Omental fat pad (tissue), 4 donors: ENCODE data around the gene AGBL4. TPM values are rescaled to one million over a fixed set of nuclear protein-coding genes. Genes with fewer than 3 reads are reported as not detected.

Experiments used
- ATAC-seq: fragments of 150-250 bp; one replicate; pipeline ENCODE4 v1.9.1; 2016; ENCODE audit warnings: mild to moderate bottlenecking, moderate library complexity; ENCODE audit not compliant: low FRiP score
- DNase-seq: peaks from one replicate; pipeline ENCODE4 v3.0.0-alpha.2; 2019; ENCODE audit warnings: low spot score
- CTCF ChIP-seq, 3 donors: fragments of 450-650 bp; IDR thresholded peaks; one replicate each; pipeline ENCODE4 v1.5.1; 2016 to 2017; ENCODE audit warnings: antibody characterized with exemption in 3 of 3, mild to moderate bottlenecking in 3 of 3, moderate library complexity in 2 of 3
- total RNA-seq, 4 donors: library from RNA; depleted of rRNA; stranded (reverse); fragments of >200 nt; gene quantifications; one replicate each; pipeline ENCODE4 v1.1.0, GENCODE V29; 2016

The AGBL4 gene
- total RNA-seq, 4 donors from 2014 or later = 0.31 to 1.1 (median 0.50) TPM

GRCh38 chr1:48743480-48743879, 1280.3 kb downstream of the AGBL4 start:
- no peak for DNase-seq
- ATAC-seq = no peak
- TF ChIP-seq CTCF (IDR thresholded peaks at IDR 0.05) = no peak

DNA sequence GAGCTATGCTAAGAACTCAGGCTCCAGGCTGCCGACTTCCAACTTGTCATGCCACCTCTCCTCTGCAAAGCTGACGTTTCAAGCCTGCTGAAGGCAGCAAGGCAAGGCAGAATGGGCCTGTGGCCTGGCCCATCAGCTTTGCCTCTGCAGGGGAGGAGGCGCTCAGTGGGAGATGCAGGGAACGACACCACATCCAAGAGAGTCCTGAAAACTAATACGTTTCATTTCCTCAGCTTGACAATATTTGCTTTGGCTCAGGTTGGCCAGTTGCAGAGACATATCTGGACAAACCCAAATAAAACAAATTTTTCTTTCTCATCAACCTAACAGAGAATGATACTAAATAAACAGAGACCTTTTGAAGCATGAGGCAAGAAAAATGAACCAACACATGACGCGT, 1282.4 kb downstream of the AGBL4 start:
- no peak for DNase-seq

GRCh38 chr1:48740621-48741020, 1283.1 kb downstream of the AGBL4 start:
- no peak for TF ChIP-seq CTCF (IDR thresholded peaks at IDR 0.05)
- ATAC-seq (no peak), DNase-seq (no peak)

More for the DNA sequence above, 1282.4 kb downstream of the AGBL4 start:
- no peak for ATAC-seq
- no peak for TF ChIP-seq CTCF (IDR thresholded peaks at IDR 0.05)

GRCh38 chr1:48739091-48739490, 1284.7 kb downstream of the AGBL4 start:
- no peak for ATAC-seq
- DNase-seq = no peak
- TF ChIP-seq CTCF (IDR thresholded peaks at IDR 0.05) = no peak

- ATAC-seq (no peak), DNase-seq (no peak)
- no peak for TF ChIP-seq CTCF (IDR thresholded peaks at IDR 0.05)
Observed at GRCh38 chr1:48738356-48738755, 1285.4 kb downstream of the AGBL4 start.

DNA sequence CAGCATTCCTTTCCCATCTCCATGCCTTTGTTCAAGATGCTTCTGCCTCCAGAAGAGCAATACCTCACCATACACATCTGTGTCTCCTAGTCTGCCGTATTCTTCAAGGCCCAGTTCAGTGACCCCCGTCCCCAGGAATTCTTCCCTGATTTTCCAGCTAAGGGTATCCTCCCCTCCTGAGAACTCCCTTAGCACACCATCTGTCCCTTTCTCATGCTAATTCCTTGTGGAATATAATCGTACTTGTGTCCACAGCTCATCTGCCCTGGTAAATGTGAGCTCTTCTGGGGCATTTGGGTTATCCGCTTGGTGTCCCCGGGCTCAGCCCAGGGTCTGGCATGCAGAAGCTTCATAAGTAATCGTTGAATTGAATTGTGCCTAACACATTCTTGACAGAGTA, 1288.0 kb downstream of the AGBL4 start:
- no peak for DNase-seq
- no peak for ATAC-seq

More for the DNA sequence above, 1288.0 kb downstream of the AGBL4 start:
- no peak for TF ChIP-seq CTCF (IDR thresholded peaks at IDR 0.05)
